ENCODE results near the gene PCDHA9. TPM values are rescaled to one million over a fixed set of nuclear protein-coding genes. Genes with fewer than 3 reads are reported as not detected.

PCDHA9 gene
- total RNA-seq, 1 experiment from 2014 or later = 0.55 TPM

DNA sequence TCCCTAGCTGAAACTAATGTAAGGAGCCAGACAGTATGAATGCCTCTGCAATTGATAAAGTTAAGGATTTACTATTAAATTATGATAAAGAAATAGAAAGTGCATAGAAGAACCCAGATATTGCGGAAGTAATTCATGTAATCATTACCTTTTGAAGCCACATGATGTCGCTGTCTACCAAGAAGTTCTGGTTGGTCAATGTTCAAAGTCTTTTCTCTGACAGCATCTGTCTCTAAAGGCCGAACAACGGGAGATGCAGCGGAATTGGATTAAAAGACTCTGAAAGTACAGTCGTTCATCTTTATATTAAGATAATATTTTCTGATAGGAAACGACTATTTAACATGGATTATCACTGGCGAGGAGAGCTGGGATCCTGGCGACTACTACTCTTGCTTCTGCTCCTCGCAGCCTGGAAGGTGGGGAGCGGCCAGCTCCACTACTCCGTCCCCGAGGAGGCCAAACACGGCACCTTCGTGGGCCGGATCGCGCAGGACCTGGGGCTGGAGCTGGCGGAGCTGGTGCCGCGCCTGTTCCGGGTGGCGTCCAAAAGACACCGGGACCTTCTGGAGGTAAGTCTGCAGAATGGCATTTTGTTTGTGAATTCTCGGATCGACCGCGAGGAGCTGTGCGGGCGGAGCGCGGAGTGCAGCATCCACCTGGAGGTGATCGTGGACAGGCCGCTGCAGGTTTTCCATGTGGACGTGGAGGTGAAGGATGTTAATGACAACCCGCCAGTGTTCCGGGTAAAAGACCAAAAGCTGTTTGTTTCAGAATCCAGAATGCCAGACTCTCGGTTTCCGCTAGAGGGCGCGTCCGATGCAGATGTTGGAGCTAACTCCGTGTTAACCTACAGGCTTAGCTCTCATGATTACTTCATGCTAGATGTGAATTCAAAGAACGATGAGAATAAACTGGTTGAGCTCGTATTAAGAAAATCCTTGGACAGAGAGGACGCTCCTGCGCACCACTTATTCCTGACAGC lies 6.9 kb upstream of the PCDHA9 start, which contains the start of gene PCDHA8:
Gene PCDHA8 (plus strand): TSS at position 210 of the 985 bp plus-strand sequence. CDS start 135 bp downstream, at position 345.
- Histone ChIP-seq H2BK5ac (ENCODE audit: insufficient read length, low read length) (no peak within 1 kb of the TSS), H3K27ac (ENCODE audit: insufficient read length, low read depth, low read length) (no peak within 1 kb of the TSS), H3K9ac (ENCODE audit: extremely low read depth, insufficient read length, low read length) (no peak within 1 kb of the TSS), H3K14ac (ENCODE audit: insufficient read depth, low read length) (no peak within 1 kb of the TSS), H4K8ac (replicated peaks; ENCODE audit: insufficient read length, low read depth, low read length) (no peak within 1 kb of the TSS), H3K9me3 (ENCODE audit: control insufficient read depth, low read depth, low read length) (no peaks in the 10 kb centered on the region), H2BK15ac (ENCODE audit: low read depth, low read length) (no peak within 1 kb of the TSS), H3K23me2 (ENCODE audit: insufficient read length, low read depth, low read length, poor library complexity, severe bottlenecking) (no peaks in the 10 kb centered on the region), H2AFZ (ENCODE audit: low read length) (no peak within 1 kb of the TSS), H3K4ac (ENCODE audit: low read depth, low read length) (no peak within 1 kb of the TSS), H3T11ph (ENCODE audit: low read length) (no peak within 1 kb of the TSS), H3K79me2 (ENCODE audit: insufficient read depth, low read length) (no peaks in the 10 kb centered on the region), H3K4me2 (ENCODE audit: insufficient read depth, insufficient read length, low read length) (no peak within 1 kb of the TSS), H4K20me1 (ENCODE audit: control insufficient read depth, insufficient read depth, insufficient read length) (no peaks in the 10 kb centered on the region), H3K18ac (ENCODE audit: insufficient read length, low read depth, low read length) (no peak within 1 kb of the TSS), H2BK12ac (ENCODE audit: insufficient read length, low read depth, low read length) (no peak within 1 kb of the TSS), H2BK120ac (ENCODE audit: low read depth, low read length, poor library complexity, severe bottlenecking) (no peak within 1 kb of the TSS), H3K79me1 (ENCODE audit: insufficient read depth, low read depth, low read length, poor library complexity, severe bottlenecking) (no peaks in the 10 kb centered on the region), H3K56ac (ENCODE audit: insufficient read length, low read depth, low read length) (no peak within 1 kb of the TSS), H4K5ac (ENCODE audit: insufficient read length, low read depth, low read length) (no peak within 1 kb of the TSS), H4K91ac (ENCODE audit: insufficient read length, low read depth, low read length) (no peak within 1 kb of the TSS), H3K4me1 (ENCODE audit: insufficient read depth, low read length) (no peaks in the 10 kb centered on the region), H2AK5ac (ENCODE audit: insufficient read length, low read length) (no peak within 1 kb of the TSS), H3K27me3 (ENCODE audit: insufficient read depth, low read length) (no peaks in the 10 kb centered on the region), H3K23ac (ENCODE audit: insufficient read length, low read depth, low read length) (no peak within 1 kb of the TSS), H2BK20ac (ENCODE audit: low read depth, low read length, poor library complexity, severe bottlenecking) (no peak within 1 kb of the TSS)
- no peaks in the 10 kb centered on the region; the same call in 1 of the 2 replicates for H3K27me3 Mint-ChIP-seq (ENCODE audit: low read depth)
- no peak within 1 kb of the TSS for H3K27ac Mint-ChIP-seq
- no CpG with 5 or more reads among the region's 47 CpGs for WGBS (ENCODE audit: extremely low coverage, insufficient read length, low lambda C conversion rate)
- peak within 1 kb of the TSS in 1 of 2 experiments; percentile 17; a peak in 1 of 5 replicates for H3K4me3 Mint-ChIP-seq
- peaks cover 2 to 5% of the 10 kb centered on the region in 2 experiments; a peak in 3 of 5 replicates for H3K9me3 Mint-ChIP-seq
- DNase-seq = peak; percentile 66
- 0 out of 4 replicates have a peak, but pooled peaks cover 0 to 2% of the 10 kb centered on the region in 2 experiments for H3K4me1 Mint-ChIP-seq
- TF ChIP-seq, protein P1, sequence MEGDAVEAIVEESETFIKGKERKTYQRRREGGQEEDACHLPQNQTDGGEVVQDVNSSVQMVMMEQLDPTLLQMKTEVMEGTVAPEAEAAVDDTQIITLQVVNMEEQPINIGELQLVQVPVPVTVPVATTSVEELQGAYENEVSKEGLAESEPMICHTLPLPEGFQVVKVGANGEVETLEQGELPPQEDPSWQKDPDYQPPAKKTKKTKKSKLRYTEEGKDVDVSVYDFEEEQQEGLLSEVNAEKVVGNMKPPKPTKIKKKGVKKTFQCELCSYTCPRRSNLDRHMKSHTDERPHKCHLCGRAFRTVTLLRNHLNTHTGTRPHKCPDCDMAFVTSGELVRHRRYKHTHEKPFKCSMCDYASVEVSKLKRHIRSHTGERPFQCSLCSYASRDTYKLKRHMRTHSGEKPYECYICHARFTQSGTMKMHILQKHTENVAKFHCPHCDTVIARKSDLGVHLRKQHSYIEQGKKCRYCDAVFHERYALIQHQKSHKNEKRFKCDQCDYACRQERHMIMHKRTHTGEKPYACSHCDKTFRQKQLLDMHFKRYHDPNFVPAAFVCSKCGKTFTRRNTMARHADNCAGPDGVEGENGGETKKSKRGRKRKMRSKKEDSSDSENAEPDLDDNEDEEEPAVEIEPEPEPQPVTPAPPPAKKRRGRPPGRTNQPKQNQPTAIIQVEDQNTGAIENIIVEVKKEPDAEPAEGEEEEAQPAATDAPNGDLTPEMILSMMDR (conservative IDR thresholded peaks at IDR 0.05) = peak; percentile 68
- peaks cover 4 to 18% (median 8%) of the 10 kb centered on the region in 3 experiments; a peak in 5 of 7 replicates for H3K36me3 Mint-ChIP-seq (ENCODE audit: insufficient read depth in 1 of 3, low read depth in 3 of 3)

All from H9 (cell line).